Measurements from ENCODE around the gene SPDEF.

SPDEF gene

GRCh38 chr6:34562861-34563512, 6.9 kb upstream of the SPDEF start:
- Histone ChIP-seq H3K9ac (no peak overlapping the region), H4K20me1 (ENCODE audit: insufficient read depth) (no peaks in the 10 kb centered on the region), H3K4me3 (IDR thresholded peaks at IDR 0.05; ENCODE audit: insufficient read depth, low read depth, low read length) (no peak overlapping the region), H3K36me3 (ENCODE audit: insufficient read depth) (no peaks in the 10 kb centered on the region), H3K27ac (no peak overlapping the region), H3K79me2 (ENCODE audit: insufficient read depth, low read depth) (no peaks in the 10 kb centered on the region), H3K27me3 (ENCODE audit: insufficient read depth, low read depth) (no peaks in the 10 kb centered on the region), H3K4me1 (ENCODE audit: low read depth, poor library complexity, severe bottlenecking) (no peaks in the 10 kb centered on the region), H3K4me2 (no peak overlapping the region), H2AFZ (ENCODE audit: low read depth) (no peak overlapping the region)
- TF ChIP-seq, protein P1, sequence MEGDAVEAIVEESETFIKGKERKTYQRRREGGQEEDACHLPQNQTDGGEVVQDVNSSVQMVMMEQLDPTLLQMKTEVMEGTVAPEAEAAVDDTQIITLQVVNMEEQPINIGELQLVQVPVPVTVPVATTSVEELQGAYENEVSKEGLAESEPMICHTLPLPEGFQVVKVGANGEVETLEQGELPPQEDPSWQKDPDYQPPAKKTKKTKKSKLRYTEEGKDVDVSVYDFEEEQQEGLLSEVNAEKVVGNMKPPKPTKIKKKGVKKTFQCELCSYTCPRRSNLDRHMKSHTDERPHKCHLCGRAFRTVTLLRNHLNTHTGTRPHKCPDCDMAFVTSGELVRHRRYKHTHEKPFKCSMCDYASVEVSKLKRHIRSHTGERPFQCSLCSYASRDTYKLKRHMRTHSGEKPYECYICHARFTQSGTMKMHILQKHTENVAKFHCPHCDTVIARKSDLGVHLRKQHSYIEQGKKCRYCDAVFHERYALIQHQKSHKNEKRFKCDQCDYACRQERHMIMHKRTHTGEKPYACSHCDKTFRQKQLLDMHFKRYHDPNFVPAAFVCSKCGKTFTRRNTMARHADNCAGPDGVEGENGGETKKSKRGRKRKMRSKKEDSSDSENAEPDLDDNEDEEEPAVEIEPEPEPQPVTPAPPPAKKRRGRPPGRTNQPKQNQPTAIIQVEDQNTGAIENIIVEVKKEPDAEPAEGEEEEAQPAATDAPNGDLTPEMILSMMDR (conservative IDR thresholded peaks at IDR 0.05; ENCODE audit: low read depth, low read length) = no peak

GRCh38 chr6:34562350-34562749, 6.2 kb upstream of the SPDEF start:
- Histone ChIP-seq H3K27me3 (ENCODE audit: insufficient read depth, low read depth) (no peaks in the 10 kb centered on the region), H3K4me3 (IDR thresholded peaks at IDR 0.05; ENCODE audit: insufficient read depth, low read depth, low read length) (no peak overlapping the region), H2AFZ (ENCODE audit: low read depth) (no peak overlapping the region), H3K4me1 (ENCODE audit: low read depth, poor library complexity, severe bottlenecking) (no peaks in the 10 kb centered on the region), H3K9ac (no peak overlapping the region), H3K4me2 (no peak overlapping the region), H3K79me2 (ENCODE audit: insufficient read depth, low read depth) (no peaks in the 10 kb centered on the region), H4K20me1 (ENCODE audit: insufficient read depth) (no peaks in the 10 kb centered on the region), H3K36me3 (ENCODE audit: insufficient read depth) (no peaks in the 10 kb centered on the region), H3K27ac (no peak overlapping the region)
- TF ChIP-seq, protein P1 (conservative IDR thresholded peaks at IDR 0.05; ENCODE audit: low read depth, low read length) = no peak

GRCh38 chr6:34561227-34561530, 5.0 kb upstream of the SPDEF start:
- TF ChIP-seq, protein P1 (conservative IDR thresholded peaks at IDR 0.05; ENCODE audit: low read depth, low read length) = no peak
- Histone ChIP-seq H3K27ac (no peak overlapping the region), H3K4me1 (ENCODE audit: low read depth, poor library complexity, severe bottlenecking) (no peaks in the 10 kb centered on the region), H3K9ac (no peak overlapping the region), H3K27me3 (ENCODE audit: insufficient read depth, low read depth) (no peaks in the 10 kb centered on the region), H3K4me3 (IDR thresholded peaks at IDR 0.05; ENCODE audit: insufficient read depth, low read depth, low read length) (no peak overlapping the region), H3K4me2 (no peak overlapping the region), H3K79me2 (ENCODE audit: insufficient read depth, low read depth) (no peaks in the 10 kb centered on the region), H3K36me3 (ENCODE audit: insufficient read depth) (no peaks in the 10 kb centered on the region), H4K20me1 (ENCODE audit: insufficient read depth) (no peaks in the 10 kb centered on the region), H2AFZ (ENCODE audit: low read depth) (no peak overlapping the region)

GRCh38 chr6:34560366-34561226, 4.5 kb upstream of the SPDEF start:
- Histone ChIP-seq H3K36me3 (ENCODE audit: insufficient read depth) (no peaks in the 10 kb centered on the region), H3K27me3 (ENCODE audit: insufficient read depth, low read depth) (no peaks in the 10 kb centered on the region), H4K20me1 (ENCODE audit: insufficient read depth) (no peaks in the 10 kb centered on the region), H3K9ac (no peak overlapping the region), H3K4me1 (ENCODE audit: low read depth, poor library complexity, severe bottlenecking) (no peaks in the 10 kb centered on the region), H2AFZ (ENCODE audit: low read depth) (no peak overlapping the region), H3K4me3 (IDR thresholded peaks at IDR 0.05; ENCODE audit: insufficient read depth, low read depth, low read length) (no peak overlapping the region), H3K4me2 (no peak overlapping the region), H3K27ac (no peak overlapping the region), H3K79me2 (ENCODE audit: insufficient read depth, low read depth) (no peaks in the 10 kb centered on the region)
- TF ChIP-seq, protein P1 (conservative IDR thresholded peaks at IDR 0.05; ENCODE audit: low read depth, low read length) = no peak

Measured in KMS-11 (cell line).